ENCODE data around the gene LRRC70. TPM values are rescaled to one million over a fixed set of nuclear protein-coding genes. Genes with fewer than 3 reads are reported as not detected.

Gene LRRC70
- total and polyA plus RNA-seq, 2 of the 8 experiments (the other 6 are each of a cell fraction or from before 2014, with no cell fraction given) = 0.62 to 0.67 TPM

- no peak overlapping the region for H4K5ac ChIP-seq (ENCODE audit: insufficient read length, low read depth, low read length)
- no peak overlapping the region for H3K56ac ChIP-seq (replicated peaks; ENCODE audit: insufficient read length, low read depth, low read length)
- TF ChIP-seq USF2 (IDR thresholded peaks at IDR 0.05; ENCODE audit: low read length) (no peak), SP1 (IDR thresholded peaks at IDR 0.05; ENCODE audit: low read depth, low read length) (no peak), EGR1 (IDR thresholded peaks at IDR 0.05; ENCODE audit: borderline replicate concordance, low read depth, low read length) (no peak), FOSL1 (IDR thresholded peaks at IDR 0.05; ENCODE audit: insufficient read depth, low read depth, low read length) (no peak), ASH2L (IDR thresholded peaks at IDR 0.05; ENCODE audit: low read length) (no peak), SUZ12 (IDR thresholded peaks at IDR 0.05; ENCODE audit: low read length) (no peak), KDM4A (IDR thresholded peaks at IDR 0.05; ENCODE audit: low read depth, low read length, severe bottlenecking) (no peak), SP2 (IDR thresholded peaks at IDR 0.05; ENCODE audit: low read length) (no peak), ZNF274 (IDR thresholded peaks at IDR 0.05; ENCODE audit: borderline replicate concordance, extremely low read depth, low read length) (no peak), EP300 (IDR thresholded peaks at IDR 0.05; ENCODE audit: borderline replicate concordance in 1 of 2, low read depth in 2 of 2, low read length in 2 of 2) (no peak)
- H2AK5ac ChIP-seq (ENCODE audit: low read depth, low read length) = no peak overlapping the region
- no peaks in the 10 kb centered on the region for H3K27me3 ChIP-seq (replicated peaks in 1 of 4; ENCODE audit: control insufficient read depth in 3 of 4, extremely low read depth in 1 of 4, insufficient read depth in 3 of 4, low read length in 3 of 4)
- FAIRE-seq = no peak
- H4K91ac ChIP-seq (replicated peaks; ENCODE audit: insufficient read length, low read length) = no peak overlapping the region
- no peak overlapping the region for H2AFZ ChIP-seq (ENCODE audit: low read length)
- H3K4ac ChIP-seq (replicated peaks; ENCODE audit: insufficient read length, low read depth, low read length) = no peak overlapping the region
- H3K23ac ChIP-seq (ENCODE audit: insufficient read length) = no peak overlapping the region
- no peak overlapping the region for H3K27ac ChIP-seq (ENCODE audit: low read depth, low read length)
- no peak overlapping the region for H3K18ac ChIP-seq (ENCODE audit: extremely low read depth, low read length)
- H3K4me1 ChIP-seq (replicated peaks in 1 of 4; ENCODE audit: control insufficient read depth in 3 of 4, insufficient read depth in 4 of 4, low read length in 3 of 4) = no peaks in the 10 kb centered on the region
- ChIA-PET CTCF (ENCODE audit: partially characterized antibody) (no interaction called here), POLR2A (ENCODE audit: partially characterized antibody) (no interaction called here)
- no peaks in the 10 kb centered on the region for H4K20me1 ChIP-seq (replicated peaks in 1 of 2; ENCODE audit: control insufficient read depth in 1 of 2, insufficient read depth in 2 of 2, low read length in 2 of 2)
- H3K4me2 ChIP-seq (ENCODE audit: insufficient read depth in 1 of 2, low read depth in 2 of 2, low read length in 2 of 2) = no peak overlapping the region
- no peak overlapping the region for H2BK12ac ChIP-seq (ENCODE audit: low read depth, low read length)
- 94% methylated on average over 9 of the region's 9 CpGs; no CpG with 5 or more reads in 1 of the 2 experiments for WGBS, 2 experiments (ENCODE audit: extremely low coverage in 1 of 2, insufficient coverage in 1 of 2, insufficient read length in 1 of 2, insufficient replicate concordance in 2 of 2, low coverage in 1 of 2, low lambda C conversion rate in 2 of 2, missing lambda C conversion rate in 1 of 2)
- no peak overlapping the region for H3K4me3 ChIP-seq (ENCODE audit: extremely low read depth in 1 of 4, insufficient read depth in 2 of 4, low read depth in 3 of 4, low read length in 4 of 4)
- no peak overlapping the region for H2BK15ac ChIP-seq (ENCODE audit: low read length)
- H3K23me2 ChIP-seq (ENCODE audit: low read depth, low read length) = no peaks in the 10 kb centered on the region
- DNase-seq (ENCODE audit: low read depth in 1 of 2, low spot score in 2 of 2) = no peak
- H3K9ac ChIP-seq (replicated peaks in 1 of 4; ENCODE audit: extremely low read depth in 1 of 4, low read depth in 3 of 4, low read length in 3 of 4) = no peak overlapping the region
- no peak overlapping the region for H3K14ac ChIP-seq (ENCODE audit: insufficient read length)
- H3K79me1 ChIP-seq (ENCODE audit: low read depth, low read length) = no peaks in the 10 kb centered on the region
- no peak overlapping the region for H2BK20ac ChIP-seq (ENCODE audit: low read length)
- no peaks in the 10 kb centered on the region for H3K79me2 ChIP-seq (ENCODE audit: control insufficient read depth in 1 of 2, insufficient read depth in 2 of 2, low read length in 2 of 2)
- H4K8ac ChIP-seq (ENCODE audit: extremely low read depth, insufficient read depth, low read length) = no peak overlapping the region
- H2BK5ac ChIP-seq (ENCODE audit: low read depth, low read length) = no peak overlapping the region
- no peaks in the 10 kb centered on the region for H3K9me3 ChIP-seq (ENCODE audit: insufficient read depth in 2 of 2, low read depth in 1 of 2, low read length in 1 of 2)
- H3K36me3 ChIP-seq (ENCODE audit: control insufficient read depth in 2 of 4, insufficient read depth in 4 of 4, low read length in 3 of 4) = no peaks in the 10 kb centered on the region; a peak in 1 of 8 replicates
- no peak overlapping the region for H2BK120ac ChIP-seq (replicated peaks; ENCODE audit: low read depth, low read length)
These were observed 40.3 kb upstream of the LRRC70 start for GRCh38 chr5:62538017-62538942.
